Neural progenitor cell (in vitro differentiated cells): Measurements from ENCODE around the gene DET1.

Experiments used
- EZH2 ChIP-seq: fragments of 200-600 bp; sonication (generic); IDR thresholded peaks from 2 replicates; pipeline ENCODE4 v1.6.1; 2017; ENCODE audit warnings: antibody characterized with exemption, mild to moderate bottlenecking, moderate library complexity
- EZH2phosphoT487 ChIP-seq: fragments of 200-600 bp; sonication (generic); IDR thresholded peaks from 2 replicates; pipeline ENCODE4 v1.6.1; 2017; ENCODE audit warnings: antibody characterized with exemption
- TF ChIP-seq, protein P1 (sequence below): fragments of 200-600 bp; sonication (generic); IDR thresholded peaks from 2 replicates; pipeline ENCODE4 v1.5.1; 2017; ENCODE audit warnings: antibody characterized with exemption, mild to moderate bottlenecking

DNA sequence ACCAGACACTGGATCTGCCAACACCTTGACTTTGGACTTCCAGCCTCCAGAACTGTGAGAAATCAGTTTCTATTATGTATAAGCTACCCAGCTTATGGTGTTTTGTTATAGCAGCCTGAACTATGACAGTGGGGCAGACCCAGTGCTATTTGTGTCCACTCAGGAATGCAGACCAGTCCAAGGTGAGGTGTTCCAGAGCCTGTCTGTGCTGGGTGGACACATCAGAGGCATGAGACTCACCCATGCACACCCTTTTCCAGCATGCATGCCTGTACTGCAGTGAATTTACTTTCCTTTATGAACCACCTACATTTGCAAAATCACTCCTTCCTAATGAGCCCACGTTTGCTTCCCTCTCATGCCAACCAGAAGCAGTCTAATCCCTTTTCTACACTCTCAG lies 27.6 kb upstream of the DET1 start:
- TF ChIP-seq, protein P1, sequence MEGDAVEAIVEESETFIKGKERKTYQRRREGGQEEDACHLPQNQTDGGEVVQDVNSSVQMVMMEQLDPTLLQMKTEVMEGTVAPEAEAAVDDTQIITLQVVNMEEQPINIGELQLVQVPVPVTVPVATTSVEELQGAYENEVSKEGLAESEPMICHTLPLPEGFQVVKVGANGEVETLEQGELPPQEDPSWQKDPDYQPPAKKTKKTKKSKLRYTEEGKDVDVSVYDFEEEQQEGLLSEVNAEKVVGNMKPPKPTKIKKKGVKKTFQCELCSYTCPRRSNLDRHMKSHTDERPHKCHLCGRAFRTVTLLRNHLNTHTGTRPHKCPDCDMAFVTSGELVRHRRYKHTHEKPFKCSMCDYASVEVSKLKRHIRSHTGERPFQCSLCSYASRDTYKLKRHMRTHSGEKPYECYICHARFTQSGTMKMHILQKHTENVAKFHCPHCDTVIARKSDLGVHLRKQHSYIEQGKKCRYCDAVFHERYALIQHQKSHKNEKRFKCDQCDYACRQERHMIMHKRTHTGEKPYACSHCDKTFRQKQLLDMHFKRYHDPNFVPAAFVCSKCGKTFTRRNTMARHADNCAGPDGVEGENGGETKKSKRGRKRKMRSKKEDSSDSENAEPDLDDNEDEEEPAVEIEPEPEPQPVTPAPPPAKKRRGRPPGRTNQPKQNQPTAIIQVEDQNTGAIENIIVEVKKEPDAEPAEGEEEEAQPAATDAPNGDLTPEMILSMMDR = no peak
- TF ChIP-seq EZH2 (no peak), EZH2phosphoT487 (no peak)
